ENCODE measurements around the gene HTR6.

Gene HTR6

GRCh38 chr1:19698181-19698580 lies 33.5 kb downstream of the HTR6 start:
- Histone ChIP-seq H3K9me2 (replicated peaks; ENCODE audit: low read depth, low read length) (no peaks in the 10 kb centered on the region), H3K9me3 (ENCODE audit: insufficient read depth, low read depth, low read length) (no peaks in the 10 kb centered on the region), H3K4me2 (ENCODE audit: low read depth, low read length, poor library complexity, severe bottlenecking) (no peak overlapping the region), H3K9ac (ENCODE audit: low read depth, low read length, poor library complexity, severe bottlenecking) (no peak overlapping the region), H3F3A (ENCODE audit: low read depth) (no peaks in the 10 kb centered on the region), H3K4me1 (ENCODE audit: insufficient read depth, low read length, poor library complexity, severe bottlenecking) (no peaks in the 10 kb centered on the region), H2AFZ (ENCODE audit: low read length) (no peak overlapping the region), H3K4me3 (ENCODE audit: low read length, poor library complexity, severe bottlenecking) (no peak overlapping the region), H3K27me3 (ENCODE audit: insufficient read depth, low read length, poor library complexity, severe bottlenecking) (no peaks in the 10 kb centered on the region), H3K36me3 (ENCODE audit: insufficient read depth, low read length) (no peaks in the 10 kb centered on the region), H4K20me1 (ENCODE audit: insufficient read depth, low read length, poor library complexity, severe bottlenecking) (no peaks in the 10 kb centered on the region), H3K79me2 (ENCODE audit: insufficient read depth, low read length) (no peaks in the 10 kb centered on the region)
- no peak for TF ChIP-seq CTCF (conservative IDR thresholded peaks at IDR 0.05; ENCODE audit: low read length)
- TF ChIP-seq EZH2phosphoT487 (IDR thresholded peaks at IDR 0.05; ENCODE audit: borderline replicate concordance) = no peak

GRCh38 chr1:19700079-19700777 lies 35.6 kb downstream of the HTR6 start:
- TF ChIP-seq EZH2phosphoT487 (IDR thresholded peaks at IDR 0.05; ENCODE audit: borderline replicate concordance) (no peak), CTCF (conservative IDR thresholded peaks at IDR 0.05; ENCODE audit: low read length) (no peak)

GRCh38 chr1:19703280-19703679 lies 38.6 kb downstream of the HTR6 start:
- no peak overlapping the region for H2AFZ ChIP-seq (ENCODE audit: low read length)

More at GRCh38 chr1:19700079-19700777, 35.6 kb downstream of the HTR6 start:
- Histone ChIP-seq H3K79me2 (ENCODE audit: insufficient read depth, low read length) (no peaks in the 10 kb centered on the region), H3F3A (ENCODE audit: low read depth) (no peaks in the 10 kb centered on the region), H3K27me3 (ENCODE audit: insufficient read depth, low read length, poor library complexity, severe bottlenecking) (no peaks in the 10 kb centered on the region), H3K9me2 (replicated peaks; ENCODE audit: low read depth, low read length) (no peaks in the 10 kb centered on the region), H3K36me3 (ENCODE audit: insufficient read depth, low read length) (no peaks in the 10 kb centered on the region), H2AFZ (ENCODE audit: low read length) (no peak overlapping the region), H3K4me2 (ENCODE audit: low read depth, low read length, poor library complexity, severe bottlenecking) (no peak overlapping the region), H3K9ac (ENCODE audit: low read depth, low read length, poor library complexity, severe bottlenecking) (no peak overlapping the region), H3K4me1 (ENCODE audit: insufficient read depth, low read length, poor library complexity, severe bottlenecking) (no peaks in the 10 kb centered on the region), H4K20me1 (ENCODE audit: insufficient read depth, low read length, poor library complexity, severe bottlenecking) (no peaks in the 10 kb centered on the region), H3K9me3 (ENCODE audit: insufficient read depth, low read depth, low read length) (no peaks in the 10 kb centered on the region), H3K4me3 (ENCODE audit: low read length, poor library complexity, severe bottlenecking) (no peak overlapping the region)

More at GRCh38 chr1:19703280-19703679, 38.6 kb downstream of the HTR6 start:
- H3F3A ChIP-seq (ENCODE audit: low read depth) = no peaks in the 10 kb centered on the region
- no peak for TF ChIP-seq EZH2phosphoT487 (IDR thresholded peaks at IDR 0.05; ENCODE audit: borderline replicate concordance)
- no peak for TF ChIP-seq CTCF (conservative IDR thresholded peaks at IDR 0.05; ENCODE audit: low read length)
- H3K79me2 ChIP-seq (ENCODE audit: insufficient read depth, low read length) = no peaks in the 10 kb centered on the region
- H3K27me3 ChIP-seq (ENCODE audit: insufficient read depth, low read length, poor library complexity, severe bottlenecking) = no peaks in the 10 kb centered on the region
- no peaks in the 10 kb centered on the region for H3K36me3 ChIP-seq (ENCODE audit: insufficient read depth, low read length)
- H3K4me2 ChIP-seq (ENCODE audit: low read depth, low read length, poor library complexity, severe bottlenecking) = no peak overlapping the region
- no peaks in the 10 kb centered on the region for H3K9me3 ChIP-seq (ENCODE audit: insufficient read depth, low read depth, low read length)
- H3K9ac ChIP-seq (ENCODE audit: low read depth, low read length, poor library complexity, severe bottlenecking) = no peak overlapping the region
- no peak overlapping the region for H3K4me3 ChIP-seq (ENCODE audit: low read length, poor library complexity, severe bottlenecking)
- H4K20me1 ChIP-seq (ENCODE audit: insufficient read depth, low read length, poor library complexity, severe bottlenecking) = no peaks in the 10 kb centered on the region
- no peaks in the 10 kb centered on the region for H3K4me1 ChIP-seq (ENCODE audit: insufficient read depth, low read length, poor library complexity, severe bottlenecking)
- no peaks in the 10 kb centered on the region for H3K9me2 ChIP-seq (replicated peaks; ENCODE audit: low read depth, low read length)

Measured in Loucy (cell line).